ENCODE data around the gene ZNF687.

The ZNF687 gene

DNA sequence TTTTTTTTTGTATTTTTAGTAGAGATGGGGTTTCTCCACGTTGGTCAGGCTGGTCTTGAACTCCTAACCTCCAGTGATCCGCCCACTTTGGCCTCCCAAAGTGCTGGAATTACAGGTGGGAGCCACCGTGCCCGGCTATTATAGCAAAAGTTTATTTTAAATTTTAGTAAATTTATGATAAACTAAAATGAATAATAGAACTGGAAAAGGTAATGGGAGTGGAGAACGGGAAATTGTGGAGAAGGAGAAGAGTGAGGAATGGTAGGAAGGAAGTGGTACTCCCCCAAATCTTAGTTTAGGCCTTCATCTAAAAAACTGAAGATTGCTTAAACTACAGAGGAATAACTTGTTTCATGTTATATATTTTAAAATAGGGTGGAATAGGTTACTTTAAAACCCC is 52.7 kb downstream of the ZNF687 start:
- TF ChIP-seq CTCF (IDR thresholded peaks at IDR 0.05; ENCODE audit: low read depth, low read length, missing control alignments): no peak
- no peak overlapping the region for H3K27ac ChIP-seq
- no peak for DNase-seq
- H3K36me3 ChIP-seq (replicated peaks): no peaks in the 10 kb centered on the region
- no peak overlapping the region for H3K4me3 ChIP-seq (ENCODE audit: low read depth, low read length)
- H3K27me3 ChIP-seq (replicated peaks): no peaks in the 10 kb centered on the region
- in situ Hi-C loops (cut with HindIII; ENCODE audit: low pct_ligation_motif_present, low sequenced_read_pairs): no loop called here

DNA sequence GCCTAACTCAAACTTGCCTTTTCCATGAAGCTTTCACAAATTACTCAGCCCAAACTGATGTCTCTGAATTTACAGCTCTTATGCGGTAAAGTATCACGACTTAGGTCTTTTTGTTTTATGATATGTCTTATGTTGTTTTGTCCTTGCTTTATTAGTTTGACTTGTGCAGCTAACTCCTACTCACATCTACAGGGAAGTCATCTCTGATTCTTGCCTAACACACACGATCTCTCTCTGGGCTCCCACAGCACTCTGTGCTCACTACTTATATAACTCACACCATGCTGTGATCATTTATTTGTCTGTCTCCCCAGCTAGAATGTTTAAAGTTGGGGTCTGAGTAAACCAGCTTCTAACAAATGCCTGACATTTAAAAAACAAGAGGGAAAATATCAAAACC is 54.5 kb downstream of the ZNF687 start:
- no peak for TF ChIP-seq CTCF (IDR thresholded peaks at IDR 0.05; ENCODE audit: low read depth, low read length, missing control alignments)
- in situ Hi-C loops (cut with HindIII; ENCODE audit: low pct_ligation_motif_present, low sequenced_read_pairs): no loop called here
- Histone ChIP-seq H3K27me3 (replicated peaks) (no peaks in the 10 kb centered on the region), H3K27ac (no peak overlapping the region), H3K36me3 (replicated peaks) (no peaks in the 10 kb centered on the region), H3K4me3 (ENCODE audit: low read depth, low read length) (no peak overlapping the region)
- DNase-seq: no peak

DNA sequence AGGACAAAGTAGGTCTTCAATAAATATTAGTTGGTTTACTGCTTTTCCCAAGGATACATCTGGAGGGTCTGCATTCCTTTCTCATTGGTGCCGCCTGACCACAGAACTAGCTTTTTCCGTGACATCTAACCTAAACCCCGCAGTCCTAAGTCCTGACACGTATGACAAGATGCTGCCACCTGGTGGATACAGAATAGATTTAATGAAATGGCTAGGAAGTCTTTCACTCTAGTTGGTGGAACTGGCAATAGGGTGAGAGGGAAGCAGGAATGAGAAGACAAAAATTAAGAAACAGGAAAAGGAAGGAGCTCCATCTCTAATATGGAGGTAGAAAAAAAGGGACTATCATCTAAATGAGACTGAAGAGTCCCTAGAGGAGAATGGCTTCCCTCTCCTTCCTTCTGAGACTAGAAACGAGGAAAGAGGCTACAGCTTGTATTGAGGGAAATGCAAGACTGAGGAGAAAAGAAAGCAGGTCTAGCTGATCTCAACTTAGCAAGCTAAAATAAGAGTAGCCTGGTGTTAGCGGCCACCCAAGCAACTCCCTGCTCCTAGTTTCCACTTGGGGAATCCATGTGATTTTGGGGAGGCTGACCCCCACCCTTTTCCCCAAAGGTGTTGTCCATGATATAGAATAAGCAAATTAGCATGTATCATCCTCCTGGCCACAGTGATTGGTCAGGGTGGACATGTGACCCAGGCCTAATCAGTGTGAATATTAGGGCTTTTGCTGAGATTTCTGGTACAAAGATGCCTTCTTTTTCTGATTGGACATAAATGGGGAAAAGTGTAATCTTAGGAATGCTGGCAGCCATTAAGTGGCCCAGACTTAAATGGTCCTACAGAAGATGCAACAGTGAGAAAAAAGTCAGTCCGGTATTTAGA is 59.0 kb downstream of the ZNF687 start:
- no peaks in the 10 kb centered on the region for H3K27me3 ChIP-seq (replicated peaks)
- peak; percentile 68 for TF ChIP-seq CTCF (IDR thresholded peaks at IDR 0.05; ENCODE audit: low read depth, low read length, missing control alignments)
- in situ Hi-C loops (cut with HindIII; ENCODE audit: low pct_ligation_motif_present, low sequenced_read_pairs): no loop called here
- H3K4me3 ChIP-seq (ENCODE audit: low read depth, low read length): no peak overlapping the region
- peak; percentile 67 for DNase-seq
- H3K27ac ChIP-seq: no peak overlapping the region
- peaks cover 23% of the 10 kb centered on the region for H3K36me3 ChIP-seq (replicated peaks)

All from brain microvascular endothelial cell (primary cell).